ENCODE results near the gene P4HA2.

Gene P4HA2

DNA sequence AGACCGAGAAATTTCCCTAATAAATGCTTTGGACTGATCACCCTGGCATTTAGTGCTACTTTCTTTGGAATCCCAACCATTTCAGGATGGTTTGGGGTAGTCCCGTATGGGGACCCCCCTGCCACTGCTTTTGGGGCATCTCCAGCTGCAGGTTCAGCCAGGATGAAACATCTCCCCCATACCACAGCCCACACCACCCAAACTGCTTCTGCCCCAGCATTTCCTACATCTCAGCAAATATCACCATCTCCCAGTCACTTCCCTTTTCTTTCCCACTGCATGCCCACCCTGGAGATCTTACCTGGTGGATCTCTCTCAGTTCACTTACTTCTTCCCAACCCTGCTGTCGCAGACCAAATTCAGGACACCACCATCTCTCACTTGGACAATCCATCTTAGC lies 4.8 kb upstream of the P4HA2 start:
- TF ChIP-seq FOXP2 (optimal IDR thresholded peaks at IDR 0.05; ENCODE audit: borderline replicate concordance, extremely low read depth, extremely low read length, insufficient read depth) (no peak), REST (IDR thresholded peaks at IDR 0.05; ENCODE audit: insufficient read depth in 1 of 2, low read depth in 2 of 2, low read length in 2 of 2) (no peak), SIN3A (IDR thresholded peaks at IDR 0.05; ENCODE audit: borderline replicate concordance, insufficient read depth, low read length) (no peak), TAF1 (IDR thresholded peaks at IDR 0.05; ENCODE audit: borderline replicate concordance, insufficient read depth, low read length) (no peak), POLR2AphosphoS5 (IDR thresholded peaks at IDR 0.05; ENCODE audit: low read depth, low read length) (no peak)

GRCh38 chr5:132230871-132231270 lies 3.2 kb upstream of the P4HA2 start:
- TF ChIP-seq REST (IDR thresholded peaks at IDR 0.05; ENCODE audit: insufficient read depth in 1 of 2, low read depth in 2 of 2, low read length in 2 of 2) (no peak), FOXP2 (optimal IDR thresholded peaks at IDR 0.05; ENCODE audit: borderline replicate concordance, extremely low read depth, extremely low read length, insufficient read depth) (no peak), TAF1 (IDR thresholded peaks at IDR 0.05; ENCODE audit: borderline replicate concordance, insufficient read depth, low read length) (no peak), SIN3A (IDR thresholded peaks at IDR 0.05; ENCODE audit: borderline replicate concordance, insufficient read depth, low read length) (no peak), POLR2AphosphoS5 (IDR thresholded peaks at IDR 0.05; ENCODE audit: low read depth, low read length) (no peak)

DNA sequence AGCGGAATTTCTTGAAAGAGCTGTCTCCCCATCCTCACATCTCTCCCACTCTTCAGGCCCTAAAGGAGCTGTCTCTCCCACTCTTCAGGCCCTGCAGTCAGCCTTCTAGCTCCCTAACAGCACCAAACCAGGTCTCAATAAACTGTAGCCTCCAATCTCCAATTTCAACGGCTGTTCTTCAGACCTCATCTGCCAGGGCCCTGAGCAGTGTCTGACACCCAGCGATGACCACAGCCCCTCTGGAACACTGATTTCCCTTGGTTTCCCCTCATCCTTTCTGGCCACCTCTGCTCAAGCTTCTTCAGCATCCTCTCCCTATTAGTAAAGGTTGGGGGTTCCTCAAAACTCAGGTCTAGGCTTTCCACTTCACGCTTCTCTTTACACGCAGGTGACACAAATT lies 1.6 kb upstream of the P4HA2 start:
- no peak for TF ChIP-seq POLR2AphosphoS5 (IDR thresholded peaks at IDR 0.05; ENCODE audit: low read depth, low read length)
- no peak for TF ChIP-seq FOXP2 (optimal IDR thresholded peaks at IDR 0.05; ENCODE audit: borderline replicate concordance, extremely low read depth, extremely low read length, insufficient read depth)

GRCh38 chr5:132228241-132229035 lies 785 bp upstream of the P4HA2 start:
- no peak for TF ChIP-seq REST (IDR thresholded peaks at IDR 0.05; ENCODE audit: insufficient read depth in 1 of 2, low read depth in 2 of 2, low read length in 2 of 2)
- TF ChIP-seq TAF1 (IDR thresholded peaks at IDR 0.05; ENCODE audit: borderline replicate concordance, insufficient read depth, low read length): no peak
- no peak for TF ChIP-seq FOXP2 (optimal IDR thresholded peaks at IDR 0.05; ENCODE audit: borderline replicate concordance, extremely low read depth, extremely low read length, insufficient read depth)
- TF ChIP-seq SIN3A (IDR thresholded peaks at IDR 0.05; ENCODE audit: borderline replicate concordance, insufficient read depth, low read length): no peak
- TF ChIP-seq POLR2AphosphoS5 (IDR thresholded peaks at IDR 0.05; ENCODE audit: low read depth, low read length): no peak

- no peak for TF ChIP-seq REST (IDR thresholded peaks at IDR 0.05; ENCODE audit: insufficient read depth in 1 of 2, low read depth in 2 of 2, low read length in 2 of 2)
- no peak for TF ChIP-seq FOXP2 (optimal IDR thresholded peaks at IDR 0.05; ENCODE audit: borderline replicate concordance, extremely low read depth, extremely low read length, insufficient read depth)
- no peak for TF ChIP-seq POLR2AphosphoS5 (IDR thresholded peaks at IDR 0.05; ENCODE audit: low read depth, low read length)
- no peak for TF ChIP-seq TAF1 (IDR thresholded peaks at IDR 0.05; ENCODE audit: borderline replicate concordance, insufficient read depth, low read length)
- no peak for TF ChIP-seq SIN3A (IDR thresholded peaks at IDR 0.05; ENCODE audit: borderline replicate concordance, insufficient read depth, low read length)
Measured at GRCh38 chr5:132227235-132227484, 493 bp downstream of the P4HA2 start.
